K562 (cell line): Measurements from ENCODE around the gene PSMD13. TPM values are rescaled to one million over a fixed set of nuclear protein-coding genes. Genes with fewer than 3 reads are reported as not detected.
A peak's percentile ranks its signal among the peaks of the same experiment; 100 is the strongest.

Experiments
- CEBPB ChIP-seq: fragments of 450-650 bp; IDR thresholded peaks from 2 replicates; pipeline ENCODE4 v1.6.1; 2016; ENCODE audit warnings: missing genetic modification characterization, missing compliant biosample characterization
- IRF2 ChIP-seq: sonication (generic); formaldehyde crosslinking; IDR thresholded peaks from 2 replicates; pipeline ENCODE4 v1.8.1; 2022; ENCODE audit warnings: mild to moderate bottlenecking, missing genetic modification reagents
- KDM5B ChIP-seq: fragments of 200-600 bp; sonication (generic); IDR thresholded peaks from 2 replicates; pipeline ENCODE4 v1.6.1; 2012; ENCODE audit warnings: low read depth, mild to moderate bottlenecking, moderate library complexity, low read length, control low read depth, inconsistent platforms; ENCODE audit not compliant: insufficient replicate concordance
- NFRKB ChIP-seq: fragments of 450-650 bp; IDR thresholded peaks from 2 replicates; pipeline ENCODE4 v1.6.1; 2016; ENCODE audit warnings: low read depth
- PHB2 ChIP-seq: fragments of 450-650 bp; IDR thresholded peaks from 2 replicates; pipeline ENCODE4 v1.6.1; 2017; ENCODE audit warnings: low read depth
- PRPF4 ChIP-seq: fragments of 200-400 bp; formaldehyde crosslinking; IDR thresholded peaks from one replicate; pipeline ENCODE4 v1.6.1; 2017; ENCODE audit warnings: low read length, low read depth, mild to moderate bottlenecking; ENCODE audit not compliant: insufficient read depth, poor library complexity, severe bottlenecking
- RBM39 ChIP-seq: fragments of 200-400 bp; formaldehyde crosslinking; optimal IDR thresholded peaks from 2 replicates; pipeline ENCODE3; 2018; ENCODE audit warnings: low read depth, low read length
- REST ChIP-seq, 2 experiments: fragments of 450-650 bp; formaldehyde crosslinking in 1 of 2; IDR thresholded peaks; 2 replicates each; pipeline versions ENCODE4 v1.4.0 to v1.6.1; 2014 to 2020; ENCODE audit warnings: mild to moderate bottlenecking in 2 of 2, borderline replicate concordance in 1 of 2, low read depth in 1 of 2
- SMAD1 ChIP-seq: fragments of 150-350 bp; IDR thresholded peaks from 2 replicates; pipeline ENCODE4 v1.6.1; 2014; ENCODE audit warnings: low read length, low read depth; ENCODE audit not compliant: partially characterized antibody
- ZC3H11A ChIP-seq: IDR thresholded peaks from 2 replicates; pipeline ENCODE4 v1.6.1; 2012; ENCODE audit warnings: low read depth, low read length, improper control_type of control experiment
- ZNF224 ChIP-seq: sonication (generic); formaldehyde crosslinking; IDR thresholded peaks from 2 replicates; pipeline ENCODE4 v1.8.0; 2022; ENCODE audit warnings: mild to moderate bottlenecking, missing genetic modification reagents
- polyA plus RNA-seq, 8 experiments: library from polyadenylated mRNA; depleted of rRNA in 4 of 8; stranded (reverse) in 5 of 8; unstranded in 3 of 8; fragments of >200 nt; fragmentation: Nextera tagmentation in 2 of 8; fragmentation: Illumina TruSeq in 1 of 8; extraction: Ambion mirVana in 2 of 8; extraction: Trizol in 1 of 8; gene quantifications; 2 replicates each; pipeline versions ENCODE4 v1.2.1 to v1.2.3, GENCODE V29; 2011 to 2014; ENCODE audit warnings: inconsistent platforms in 1 of 8, missing spikeins in 1 of 8
- total RNA-seq, 7 experiments: library from RNA; depleted of rRNA in 6 of 7; stranded (reverse); fragments of >200 nt in 6 of 7; fragmentation: Illumina TruSeq in 2 of 7; extraction: Trizol in 2 of 7; gene quantifications; 2 replicates each; pipeline versions ENCODE4 v1.2.1 to v1.2.3, GENCODE V29; 2011 to 2021; ENCODE audit warnings: low replicate concordance in 1 of 7

PSMD13 gene
- total and polyA plus RNA-seq, 9 of the 15 experiments (the other 6 are each of a cell fraction or from before 2014, with no cell fraction given) = 185 to 383 (median 267) TPM

DNA sequence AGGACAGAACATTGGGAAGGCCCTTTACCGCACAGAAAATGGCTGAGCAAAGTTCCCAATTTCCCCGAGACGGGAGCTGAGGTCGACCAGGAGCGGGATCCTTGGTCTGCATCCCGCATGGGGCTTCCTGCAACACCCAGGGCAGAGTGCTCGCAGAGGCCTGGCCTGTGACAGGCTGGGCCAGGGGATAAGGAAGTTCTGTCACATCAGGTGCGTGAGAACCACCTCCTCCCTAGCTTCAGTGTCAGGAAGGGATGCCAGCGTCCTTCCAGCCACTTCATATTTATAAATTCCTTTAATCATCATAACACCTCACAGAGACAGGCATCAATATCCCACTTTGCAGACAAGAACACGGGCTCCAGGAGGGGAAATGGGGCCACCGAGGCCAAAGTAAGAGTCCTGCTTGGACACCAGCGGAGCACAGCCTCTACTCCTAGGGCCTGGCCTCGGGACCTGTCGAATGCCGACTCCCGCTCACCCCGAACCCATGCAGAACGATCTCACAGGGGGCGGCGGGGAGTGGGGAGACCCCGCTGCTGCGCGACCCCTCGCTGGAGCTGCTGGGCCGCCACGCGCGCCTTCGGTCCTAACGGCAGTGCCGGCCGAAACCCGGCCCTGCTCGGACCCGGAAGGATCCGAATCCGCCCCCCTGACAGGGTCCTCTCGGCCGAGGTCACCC lies 30.1 kb upstream of the PSMD13 start (continued):
- TF ChIP-seq REST (IDR thresholded peaks at IDR 0.05; ENCODE audit: borderline replicate concordance) = no peak
- peak; percentile 42; the same call in 1 of the 2 replicates for TF ChIP-seq REST (CRISPR knock-in tag; IDR thresholded peaks at IDR 0.05; ENCODE audit: low read depth)
- TF ChIP-seq IRF2 (CRISPR knock-in tag) = no peak
- TF ChIP-seq PHB2 = no peak
- TF ChIP-seq ZNF224 (CRISPR knock-in tag) = 0 out of 2 replicates have a peak, but pooled peaks have one; percentile 57
- no peak for TF ChIP-seq RBM39
- no peak for TF ChIP-seq CEBPB (tag)
- no peak for TF ChIP-seq SMAD1
- no peak for TF ChIP-seq ZC3H11A
- peak; percentile 44 for TF ChIP-seq PRPF4
- TF ChIP-seq KDM5B = no peak
- TF ChIP-seq NFRKB = no peak
